Panc1 (cell line): ENCODE results near the gene R3HDM4. TPM values are rescaled to one million over a fixed set of nuclear protein-coding genes. Genes with fewer than 3 reads are reported as not detected.

Source experiments
- ATAC-seq: fragments of 200-7000 bp; cut with Tn5 transposase; 2 replicates; pipeline ENCODE4 v1.9.1; 2020; ENCODE audit warnings: mild to moderate bottlenecking, moderate library complexity
- BruUV-seq: library from RNA; stranded (reverse); fragments of 400-500 nt; replicated peaks from 2 replicates; lab custom pipeline; 2021; lab: Mats Ljungman, UMichigan
- CTCF ChIA-PET: fragments of 300-600 bp; sonication (Branson Sonifier 250); formaldehyde crosslinking; loops from one replicate; lab custom pipeline; 2022; ENCODE audit warnings: antibody characterized with exemption; lab: Charles Lee
- POLR2A ChIA-PET: fragments of 300-600 bp; sonication (Branson Sonifier 250); formaldehyde crosslinking; loops from one replicate; lab custom pipeline; 2022; ENCODE audit warnings: antibody characterized with exemption; lab: Charles Lee
- DNase-seq: peaks from one replicate; pipeline ENCODE4 v3.0.0-alpha.2; 2010; ENCODE audit warnings: low read depth, low spot score
- H3K27ac ChIP-seq: 2 replicates; pipeline ENCODE4 v1.5.1; 2011; ENCODE audit warnings: mild to moderate bottlenecking, low read length, inconsistent platforms
- H3K27me3 ChIP-seq: fragments of 200-500 bp; sonication (Bioruptor generic); 2 replicates; pipeline ENCODE4 v1.6.0; 2014; ENCODE audit warnings: low read length, inconsistent platforms; ENCODE audit not compliant: control insufficient read depth, insufficient read depth
- H3K36me3 ChIP-seq: fragments of 200-500 bp; sonication (Bioruptor generic); 2 replicates; pipeline ENCODE4 v1.5.1; 2014; ENCODE audit warnings: inconsistent platforms, mild to moderate bottlenecking, low read length, moderate library complexity; ENCODE audit not compliant: control insufficient read depth, insufficient read depth
- H3K4me1 ChIP-seq: 2 replicates; pipeline ENCODE4 v1.5.1; 2011; ENCODE audit warnings: inconsistent platforms, mild to moderate bottlenecking, low read length, moderate library complexity; ENCODE audit not compliant: control insufficient read depth, insufficient read depth
- H3K4me3 ChIP-seq, 2 experiments: 2 replicates each; pipeline ENCODE4 v1.5.1; 2011 to 2012; ENCODE audit warnings: low read depth in 2 of 2, low read length in 2 of 2, mild to moderate bottlenecking in 2 of 2, inconsistent platforms in 1 of 2, moderate library complexity in 1 of 2
- H3K9me3 ChIP-seq: fragments of 200-500 bp; sonication (Bioruptor generic); 2 replicates; pipeline ENCODE4 v1.5.1; 2014; ENCODE audit warnings: low read depth, mild to moderate bottlenecking, inconsistent platforms, low read length, moderate library complexity; ENCODE audit not compliant: control insufficient read depth, insufficient read depth
- CTCF ChIP-seq: fragments of 450-650 bp; IDR thresholded peaks from 2 replicates; pipeline ENCODE4 v1.5.1; 2017; ENCODE audit warnings: mild to moderate bottlenecking
- POLR2AphosphoS5 ChIP-seq: IDR thresholded peaks from 2 replicates; pipeline ENCODE4 v1.6.1; 2012; ENCODE audit warnings: mild to moderate bottlenecking, low read depth, low read length, moderate library complexity
- REST ChIP-seq, 2 experiments: IDR thresholded peaks; 2 replicates each; pipeline ENCODE4 v1.6.1; 2011 to 2012; ENCODE audit warnings: low read depth in 2 of 2, control low read depth in 1 of 2, low read length in 1 of 2, mild to moderate bottlenecking in 1 of 2, moderate library complexity in 1 of 2; ENCODE audit not compliant: insufficient read depth in 1 of 2
- SIN3A ChIP-seq: IDR thresholded peaks from 2 replicates; pipeline ENCODE4 v1.6.1; 2012; ENCODE audit warnings: low read depth, mild to moderate bottlenecking, low read length, moderate library complexity, borderline replicate concordance; ENCODE audit not compliant: insufficient read depth
- TCF7L2 ChIP-seq: IDR thresholded peaks from 2 replicates; pipeline ENCODE4 v1.6.1; 2011; ENCODE audit warnings: mild to moderate bottlenecking, low read depth, low read length, inconsistent platforms
- in situ Hi-C: cut with HindIII; loops from 2 replicates; pipeline ENCODE4 v1.10.0; 2016; ENCODE audit warnings: low sequenced_read_pairs, low pct_unique_long_range_greater_than_20kb
- intact Hi-C: fragments of 100-400 bp; cut with micrococcal nuclease; formaldehyde crosslinking; loops from one replicate; pipeline ENCODE4 v1.10.0; 2022; ENCODE audit not compliant: unreplicated experiment
- total RNA-seq: library from RNA; stranded (reverse); gene quantifications from one replicate; pipeline ENCODE4 v1.2.1, GENCODE V29; 2021; ENCODE audit not compliant: unreplicated experiment

The R3HDM4 gene
- total RNA-seq, 1 experiment from 2014 or later = 43.5 TPM

- intact Hi-C loops = no loop called here
- no peak overlapping the region for H3K27ac ChIP-seq
- POLR2A ChIA-PET = interaction anchor here (0.6 kb wide), 2 partner anchors 61 to 204 kb away, joined by 4 to 10 read pairs; no protein-coding TSS in a partner anchor
- H3K4me1 ChIP-seq = no peaks in the 10 kb centered on the region
- no peak for ATAC-seq
- DNase-seq = no peak
- in situ Hi-C loops = no loop called here
- no peak overlapping the region for H3K4me3 ChIP-seq
- no peaks in the 10 kb centered on the region for H3K36me3 ChIP-seq
- H3K9me3 ChIP-seq = no peaks in the 10 kb centered on the region
- no peaks in the 10 kb centered on the region for H3K27me3 ChIP-seq
- no peak for TF ChIP-seq REST (IDR thresholded peaks at IDR 0.05; ENCODE audit: insufficient read depth in 1 of 2, low read depth in 2 of 2, low read length in 1 of 2)
- no peak for TF ChIP-seq POLR2AphosphoS5
- no peak for TF ChIP-seq TCF7L2
- TF ChIP-seq CTCF = no peak
- no peak for TF ChIP-seq SIN3A
- CTCF ChIA-PET = no interaction called here
- no TSS peak for BruUV-seq
Observed at GRCh38 chr19:907183-907853, 5.7 kb downstream of the R3HDM4 start.

- ChIA-PET POLR2A (interaction anchor here (0.7 kb wide), 1 partner anchor 272 kb away, joined by 3 read pairs; no protein-coding TSS in a partner anchor), CTCF (no interaction called here)
- Histone ChIP-seq H3K9me3 (no peaks in the 10 kb centered on the region), H3K27me3 (no peaks in the 10 kb centered on the region), H3K27ac (no peak overlapping the region), H3K36me3 (no peaks in the 10 kb centered on the region), H3K4me1 (no peaks in the 10 kb centered on the region), H3K4me3 (no peak overlapping the region)
- in situ Hi-C loops = no loop called here
- no peak for DNase-seq
- BruUV-seq = no TSS peak
- TF ChIP-seq CTCF = no peak
- no peak for TF ChIP-seq TCF7L2
- no peak for TF ChIP-seq REST (IDR thresholded peaks at IDR 0.05; ENCODE audit: insufficient read depth in 1 of 2, low read depth in 2 of 2, low read length in 1 of 2)
- TF ChIP-seq POLR2AphosphoS5 = no peak
- no peak for TF ChIP-seq SIN3A
- no peak for ATAC-seq
- intact Hi-C loops = no loop called here
Observed at GRCh38 chr19:906480-906879, 6.5 kb downstream of the R3HDM4 start.
